ENCODE data around the gene ELP4. TPM values are rescaled to one million over a fixed set of nuclear protein-coding genes. Genes with fewer than 3 reads are reported as not detected.

Gene ELP4
- total RNA-seq, 1 experiment from 2014 or later: 21.4 TPM

DNA sequence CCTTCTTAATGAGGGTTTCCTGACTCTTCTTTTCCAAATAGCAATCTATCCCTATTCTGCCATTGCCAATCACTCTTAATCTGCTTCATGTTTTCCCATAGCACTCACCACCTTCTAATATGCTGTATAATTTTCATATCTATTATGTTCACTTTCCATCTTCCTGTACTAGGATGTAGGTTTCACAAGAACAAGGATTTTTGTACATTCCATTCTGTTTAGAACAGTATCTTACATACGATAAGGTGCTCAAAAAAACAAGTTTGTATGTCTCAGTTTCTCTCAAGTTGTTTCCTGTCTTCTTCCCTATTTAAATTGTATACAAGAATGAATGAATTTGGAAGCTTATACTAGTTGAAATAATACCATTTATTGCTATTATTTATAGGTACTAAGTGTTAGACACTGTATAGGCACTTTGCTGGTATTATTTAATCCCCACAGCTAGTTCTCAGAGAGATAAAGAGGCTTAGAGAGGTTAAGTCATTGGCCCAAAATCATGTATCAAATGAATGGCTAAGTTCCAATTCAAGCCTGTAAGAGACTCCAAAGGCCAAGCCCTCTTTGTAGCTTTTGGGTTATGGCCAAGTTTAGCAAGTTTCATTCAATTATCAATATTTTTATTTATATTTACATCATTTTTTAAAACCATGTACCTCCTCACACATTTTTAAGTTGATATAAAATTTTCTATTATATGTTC, 166.9 kb downstream of the ELP4 start:
- no peak for TF ChIP-seq ZNF274 (IDR thresholded peaks at IDR 0.05; ENCODE audit: low read depth, low read length)
- TF ChIP-seq CBX3 (IDR thresholded peaks at IDR 0.05; ENCODE audit: low read depth): no peak
- no peak for TF ChIP-seq POLR2AphosphoS5 (IDR thresholded peaks at IDR 0.05; ENCODE audit: low read depth, low read length)
- no peak for TF ChIP-seq FOSL1 (IDR thresholded peaks at IDR 0.05; ENCODE audit: low read depth)
- no peak for TF ChIP-seq RAD21 (IDR thresholded peaks at IDR 0.05; ENCODE audit: low read depth)
- no peak for TF ChIP-seq EGR1 (IDR thresholded peaks at IDR 0.05; ENCODE audit: low read depth)
- TF ChIP-seq SRF (IDR thresholded peaks at IDR 0.05; ENCODE audit: low read depth): no peak
- TF ChIP-seq ELF1 (IDR thresholded peaks at IDR 0.05; ENCODE audit: borderline replicate concordance, low read depth): no peak
- TF ChIP-seq, protein P1, sequence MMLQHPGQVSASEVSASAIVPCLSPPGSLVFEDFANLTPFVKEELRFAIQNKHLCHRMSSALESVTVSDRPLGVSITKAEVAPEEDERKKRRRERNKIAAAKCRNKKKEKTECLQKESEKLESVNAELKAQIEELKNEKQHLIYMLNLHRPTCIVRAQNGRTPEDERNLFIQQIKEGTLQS (IDR thresholded peaks at IDR 0.05): no peak
- TF ChIP-seq, protein P2, sequence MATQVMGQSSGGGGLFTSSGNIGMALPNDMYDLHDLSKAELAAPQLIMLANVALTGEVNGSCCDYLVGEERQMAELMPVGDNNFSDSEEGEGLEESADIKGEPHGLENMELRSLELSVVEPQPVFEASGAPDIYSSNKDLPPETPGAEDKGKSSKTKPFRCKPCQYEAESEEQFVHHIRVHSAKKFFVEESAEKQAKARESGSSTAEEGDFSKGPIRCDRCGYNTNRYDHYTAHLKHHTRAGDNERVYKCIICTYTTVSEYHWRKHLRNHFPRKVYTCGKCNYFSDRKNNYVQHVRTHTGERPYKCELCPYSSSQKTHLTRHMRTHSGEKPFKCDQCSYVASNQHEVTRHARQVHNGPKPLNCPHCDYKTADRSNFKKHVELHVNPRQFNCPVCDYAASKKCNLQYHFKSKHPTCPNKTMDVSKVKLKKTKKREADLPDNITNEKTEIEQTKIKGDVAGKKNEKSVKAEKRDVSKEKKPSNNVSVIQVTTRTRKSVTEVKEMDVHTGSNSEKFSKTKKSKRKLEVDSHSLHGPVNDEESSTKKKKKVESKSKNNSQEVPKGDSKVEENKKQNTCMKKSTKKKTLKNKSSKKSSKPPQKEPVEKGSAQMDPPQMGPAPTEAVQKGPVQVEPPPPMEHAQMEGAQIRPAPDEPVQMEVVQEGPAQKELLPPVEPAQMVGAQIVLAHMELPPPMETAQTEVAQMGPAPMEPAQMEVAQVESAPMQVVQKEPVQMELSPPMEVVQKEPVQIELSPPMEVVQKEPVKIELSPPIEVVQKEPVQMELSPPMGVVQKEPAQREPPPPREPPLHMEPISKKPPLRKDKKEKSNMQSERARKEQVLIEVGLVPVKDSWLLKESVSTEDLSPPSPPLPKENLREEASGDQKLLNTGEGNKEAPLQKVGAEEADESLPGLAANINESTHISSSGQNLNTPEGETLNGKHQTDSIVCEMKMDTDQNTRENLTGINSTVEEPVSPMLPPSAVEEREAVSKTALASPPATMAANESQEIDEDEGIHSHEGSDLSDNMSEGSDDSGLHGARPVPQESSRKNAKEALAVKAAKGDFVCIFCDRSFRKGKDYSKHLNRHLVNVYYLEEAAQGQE (IDR thresholded peaks at IDR 0.05; ENCODE audit: low read depth): no peak
- intact Hi-C loops (cut with micrococcal nuclease): no loop called here
- Histone ChIP-seq H3K27me3 (ENCODE audit: insufficient read depth, low read length) (no peaks in the 10 kb centered on the region), H4K20me1 (ENCODE audit: insufficient read depth) (no peaks in the 10 kb centered on the region), H3K9me3 (ENCODE audit: control insufficient read depth in 1 of 2, insufficient read depth in 1 of 2, low read depth in 1 of 2, low read length in 2 of 2) (no peaks in the 10 kb centered on the region), H3K4me1 (ENCODE audit: control insufficient read depth in 1 of 2, insufficient read depth in 2 of 2, low read length in 2 of 2) (peaks cover 0 to 4% of the 10 kb centered on the region in 2 experiments; a peak in 2 of 4 replicates), H3K27ac (ENCODE audit: low read depth, low read length) (no peak overlapping the region), H3K79me2 (ENCODE audit: insufficient read depth, low read length) (no peaks in the 10 kb centered on the region), H3K4me3 (replicated peaks in 1 of 2; ENCODE audit: low read depth in 1 of 2, low read length in 2 of 2) (no peak overlapping the region), H3K36me3 (ENCODE audit: control insufficient read depth in 1 of 2, insufficient read depth in 2 of 2, low read length in 2 of 2) (no peaks in the 10 kb centered on the region), H3K9me2 (ENCODE audit: insufficient read depth) (no peaks in the 10 kb centered on the region), H3K9ac (ENCODE audit: low read length) (no peak overlapping the region), H3K4me2 (ENCODE audit: low read length) (no peak overlapping the region), H2AFZ (ENCODE audit: low read depth, low read length, poor library complexity, severe bottlenecking) (no peak overlapping the region)
- ChIA-PET RAD21 (ENCODE audit: low non-redundant PET in 1 of 2, low total read pairs in 2 of 2, uncharacterized antibody in 2 of 2, unreplicated experiment in 2 of 2) (no interaction called here), POLR2A (no interaction called here), CTCF (no interaction called here)
- ATAC-seq (no peak), DNase-seq (ENCODE audit: low read depth, low spot score) (no peak)
- no TSS peak for BruUV-seq (replicated peaks)

Data from HCT116 (cell line).